ENCODE data around the gene CLRN2. TPM values are rescaled to one million over a fixed set of nuclear protein-coding genes. Genes with fewer than 3 reads are reported as not detected.
"Not testable (repeated sequence)": the region's sequence is repeated elsewhere in the genome, so short reads cannot be mapped to it uniquely, and the experiment has no call there.

The CLRN2 gene
- total RNA-seq, 2 experiments from 2014 or later = not detected

- peak overlapping the region; percentile 51 for H3K27ac Mint-ChIP-seq
- no peaks in the 10 kb centered on the region for H3K27me3 Mint-ChIP-seq (ENCODE audit: low read depth)
- DNase-seq (no peak), ATAC-seq (no peak)
- ChIA-PET POLR2A (interaction anchor here (1.0 to 4.5 kb wide), 2 partner anchors 41 to 236 kb away, joined by 3 to 79 read pairs; partner anchors contain the start of gene MED28), CTCF (interaction anchor here (3.4 kb wide), 1 partner anchor 25 kb away, joined by 22 read pairs; no protein-coding TSS in a partner anchor)
- H3K36me3 Mint-ChIP-seq (ENCODE audit: low read depth) = peaks cover 14% of the 10 kb centered on the region
- no peaks in the 10 kb centered on the region for H3K9me3 Mint-ChIP-seq (ENCODE audit: insufficient read depth)
- H3K4me1 Mint-ChIP-seq (ENCODE audit: low read depth) = peaks cover 19% of the 10 kb centered on the region
- H3K4me3 Mint-ChIP-seq = no peak overlapping the region
Observed at GRCh38 chr4:17574206-17574605, 59.2 kb downstream of the CLRN2 start.

DNA sequence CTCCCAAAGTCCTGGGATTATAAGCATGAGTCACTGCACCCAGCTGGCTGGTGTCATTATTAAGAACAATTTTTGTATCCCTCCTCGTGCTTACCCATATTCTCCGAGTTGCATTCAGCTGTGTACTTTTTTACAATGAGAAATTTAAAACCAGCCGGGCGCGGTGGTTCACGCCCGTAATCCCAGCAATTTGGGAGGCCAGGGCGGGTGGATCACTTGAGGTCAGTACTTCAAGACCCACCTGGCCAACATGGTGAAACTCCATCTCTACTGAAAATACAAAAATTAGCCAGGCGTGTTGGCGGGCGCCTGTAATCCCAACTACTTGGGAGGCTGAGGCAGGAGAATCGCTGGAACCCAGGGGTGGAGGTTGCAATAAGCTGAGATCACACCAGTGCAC, 60.2 kb downstream of the CLRN2 start:
- not testable (repeated sequence) for H3K9me3 Mint-ChIP-seq (ENCODE audit: insufficient read depth); H3K27ac Mint-ChIP-seq; DNase-seq; H3K27me3 Mint-ChIP-seq (ENCODE audit: low read depth); H3K4me3 Mint-ChIP-seq; ATAC-seq
- POLR2A ChIA-PET = interaction anchor here (4.5 kb wide), 1 partner anchor 40 kb away, joined by 79 read pairs; the partner anchor contains the start of gene MED28
- CTCF ChIA-PET = interaction anchor here (0.7 to 3.4 kb wide), 2 partner anchors 26 to 58 kb away, joined by 3 to 22 read pairs; no protein-coding TSS in a partner anchor
- Mint-ChIP-seq H3K4me1 (ENCODE audit: low read depth) (peaks cover 28% of the 10 kb centered on the region), H3K36me3 (ENCODE audit: low read depth) (peaks cover 24% of the 10 kb centered on the region)

Other genes with a start within 250 kb of the CLRN2 start
- gene QDPR, start 3.1 kb upstream of the CLRN2 start, total RNA-seq = 10 to 100 TPM; 20.0 to 21.2 TPM
- 100 to 1,000 TPM; 147 to 154 TPM for gene LAP3, start 62.0 kb downstream of the CLRN2 start, total RNA-seq
- gene MED28, start 99.5 kb downstream of the CLRN2 start, total RNA-seq = 10 to 100 TPM; 55.2 to 58.4 TPM